ENCODE measurements around the gene CRHR2. TPM values are rescaled to one million over a fixed set of nuclear protein-coding genes. Genes with fewer than 3 reads are reported as not detected.

CRHR2 gene
- total and polyA plus RNA-seq, 4 donors, result 0.02 to 0.20 TPM; not detected in 2

DNA sequence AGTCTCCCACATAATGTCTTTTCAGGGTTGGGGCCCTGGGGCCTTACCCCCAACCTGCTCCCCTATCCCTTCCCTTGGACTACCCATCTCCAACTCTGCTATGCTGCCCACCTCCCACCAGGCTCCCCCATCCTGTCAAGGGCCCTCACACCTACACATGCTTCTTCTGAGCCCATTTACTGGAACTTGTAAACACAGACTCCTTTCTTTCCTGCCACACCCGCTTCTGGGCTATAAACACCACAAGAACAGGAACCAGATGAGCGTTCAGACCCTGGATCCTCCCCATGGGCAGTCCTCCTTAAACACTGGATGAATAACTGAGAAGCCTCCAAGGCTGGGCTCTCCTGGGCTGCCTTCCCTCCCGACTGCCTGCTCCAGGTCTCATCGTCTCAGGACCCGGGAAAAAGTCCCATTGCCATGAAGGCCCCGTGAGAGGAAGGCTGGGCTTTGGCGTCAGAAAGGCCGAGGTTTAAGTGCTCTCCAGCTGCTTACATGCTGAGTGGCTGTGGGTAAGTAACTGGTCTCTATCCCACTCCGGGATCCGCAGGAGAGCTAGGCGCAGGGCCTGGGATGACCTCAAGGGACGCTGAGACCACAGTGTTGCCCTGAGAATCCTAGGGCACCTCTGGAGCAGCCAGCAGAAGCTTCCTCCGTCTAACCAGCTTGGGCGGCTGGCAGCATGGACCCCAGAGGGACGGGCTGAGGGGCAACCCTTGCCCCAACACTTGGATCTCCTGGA lies 15.6 kb upstream of the CRHR2 start:
- DNase-seq (peak in 1 of 3 donors; percentile 44), ATAC-seq (ENCODE audit: insufficient read depth, low FRiP score) (peak; percentile 27)
- Histone ChIP-seq H3K27me3 (ENCODE audit: control insufficient read depth in 3 of 3, insufficient read depth in 3 of 3, low read length in 2 of 3) (no peaks in the 10 kb centered on the region), H3K9me3 (ENCODE audit: control insufficient read depth in 4 of 4, insufficient read depth in 3 of 4, low read length in 3 of 4) (no peaks in the 10 kb centered on the region), H3K27ac (ENCODE audit: low read depth in 1 of 2, low read length in 1 of 2) (peak overlapping the region in 1 of 2 donors; percentile 28), H3K4me1 (ENCODE audit: control insufficient read depth in 5 of 5, insufficient read depth in 5 of 5, low read length in 5 of 5) (peaks cover 0 to 17% (median 0%) of the 10 kb centered on the region in 5 donors), H3K9ac (ENCODE audit: insufficient read depth in 1 of 2, low read length in 2 of 2) (no peak overlapping the region), H3K36me3 (ENCODE audit: control insufficient read depth in 4 of 4, insufficient read depth in 4 of 4, low read length in 4 of 4) (no peaks in the 10 kb centered on the region), H3K4me3 (no peak overlapping the region)
- WGBS, 2 donors, result 61 to 64% methylated on average over 15 of the region's 15 CpGs
- TF ChIP-seq, protein P1, sequence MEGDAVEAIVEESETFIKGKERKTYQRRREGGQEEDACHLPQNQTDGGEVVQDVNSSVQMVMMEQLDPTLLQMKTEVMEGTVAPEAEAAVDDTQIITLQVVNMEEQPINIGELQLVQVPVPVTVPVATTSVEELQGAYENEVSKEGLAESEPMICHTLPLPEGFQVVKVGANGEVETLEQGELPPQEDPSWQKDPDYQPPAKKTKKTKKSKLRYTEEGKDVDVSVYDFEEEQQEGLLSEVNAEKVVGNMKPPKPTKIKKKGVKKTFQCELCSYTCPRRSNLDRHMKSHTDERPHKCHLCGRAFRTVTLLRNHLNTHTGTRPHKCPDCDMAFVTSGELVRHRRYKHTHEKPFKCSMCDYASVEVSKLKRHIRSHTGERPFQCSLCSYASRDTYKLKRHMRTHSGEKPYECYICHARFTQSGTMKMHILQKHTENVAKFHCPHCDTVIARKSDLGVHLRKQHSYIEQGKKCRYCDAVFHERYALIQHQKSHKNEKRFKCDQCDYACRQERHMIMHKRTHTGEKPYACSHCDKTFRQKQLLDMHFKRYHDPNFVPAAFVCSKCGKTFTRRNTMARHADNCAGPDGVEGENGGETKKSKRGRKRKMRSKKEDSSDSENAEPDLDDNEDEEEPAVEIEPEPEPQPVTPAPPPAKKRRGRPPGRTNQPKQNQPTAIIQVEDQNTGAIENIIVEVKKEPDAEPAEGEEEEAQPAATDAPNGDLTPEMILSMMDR (IDR thresholded peaks at IDR 0.05; ENCODE audit: control extremely low read depth, extremely low read depth), result no peak

DNA sequence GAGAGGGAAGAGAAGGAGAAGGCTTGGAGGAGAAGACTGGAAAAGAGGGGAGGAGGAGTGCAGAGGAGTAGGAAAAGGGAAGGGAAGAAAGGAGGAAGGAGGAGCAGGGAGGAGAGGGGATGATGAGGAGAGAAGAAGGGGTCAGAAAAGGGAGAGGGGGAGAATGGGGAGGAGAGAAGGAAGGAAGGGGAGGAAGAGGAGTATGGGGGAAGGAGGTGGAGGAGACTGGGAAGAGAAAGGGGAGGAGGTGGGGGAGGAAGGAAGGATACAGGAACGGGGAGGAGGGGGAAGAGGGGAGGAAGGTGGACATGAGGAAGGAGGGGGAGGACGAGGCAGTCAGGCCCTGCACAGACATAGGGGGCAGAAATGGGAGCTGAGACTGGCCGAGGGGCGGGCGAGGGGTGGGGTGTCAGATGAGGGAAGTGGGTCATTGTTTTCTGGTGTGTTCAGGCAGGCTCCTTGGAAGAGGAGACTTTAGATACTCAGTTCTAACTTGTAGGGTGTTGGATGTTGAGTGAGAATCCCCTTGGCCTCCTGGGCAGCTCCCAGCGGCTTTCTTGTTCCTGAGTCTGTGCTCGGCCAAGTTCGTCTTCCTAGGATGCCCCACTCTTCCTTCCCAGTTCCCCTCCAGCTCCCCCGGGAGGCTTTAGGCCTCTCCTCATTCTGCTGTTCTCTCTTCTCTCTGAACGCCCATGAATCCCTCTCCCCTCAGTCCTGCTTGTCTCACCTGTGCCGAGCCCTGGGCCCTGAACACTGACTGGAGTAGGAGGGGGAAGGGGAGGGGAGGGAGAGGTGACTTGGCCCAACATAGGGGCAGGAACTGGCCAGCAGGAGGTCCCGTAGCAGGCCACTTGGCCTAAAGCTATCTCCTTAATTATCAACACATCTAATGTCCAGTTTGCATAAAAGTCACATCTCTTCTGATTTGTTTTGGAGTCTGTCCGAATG lies 12.8 kb upstream of the CRHR2 start:
- H3K27me3 ChIP-seq (ENCODE audit: control insufficient read depth in 3 of 3, insufficient read depth in 3 of 3, low read length in 2 of 3), result no peaks in the 10 kb centered on the region
- DNase-seq, result no peak
- no peak for ATAC-seq (ENCODE audit: insufficient read depth, low FRiP score)
- H3K4me3 ChIP-seq, result no peak overlapping the region
- 84 to 85% methylated on average over 13 of the region's 13 CpGs for WGBS, 2 donors
- no peak overlapping the region for H3K27ac ChIP-seq (ENCODE audit: low read depth in 1 of 2, low read length in 1 of 2)
- H3K4me1 ChIP-seq (ENCODE audit: control insufficient read depth in 5 of 5, insufficient read depth in 5 of 5, low read length in 5 of 5), result peaks cover 0 to 16% (median 0%) of the 10 kb centered on the region in 5 donors
- H3K9me3 ChIP-seq (ENCODE audit: control insufficient read depth in 4 of 4, insufficient read depth in 3 of 4, low read length in 3 of 4), result no peaks in the 10 kb centered on the region
- H3K36me3 ChIP-seq (ENCODE audit: control insufficient read depth in 4 of 4, insufficient read depth in 4 of 4, low read length in 4 of 4), result no peaks in the 10 kb centered on the region
- TF ChIP-seq, protein P1 (IDR thresholded peaks at IDR 0.05; ENCODE audit: control extremely low read depth, extremely low read depth), result no peak
- H3K9ac ChIP-seq (ENCODE audit: insufficient read depth in 1 of 2, low read length in 2 of 2), result no peak overlapping the region

DNA sequence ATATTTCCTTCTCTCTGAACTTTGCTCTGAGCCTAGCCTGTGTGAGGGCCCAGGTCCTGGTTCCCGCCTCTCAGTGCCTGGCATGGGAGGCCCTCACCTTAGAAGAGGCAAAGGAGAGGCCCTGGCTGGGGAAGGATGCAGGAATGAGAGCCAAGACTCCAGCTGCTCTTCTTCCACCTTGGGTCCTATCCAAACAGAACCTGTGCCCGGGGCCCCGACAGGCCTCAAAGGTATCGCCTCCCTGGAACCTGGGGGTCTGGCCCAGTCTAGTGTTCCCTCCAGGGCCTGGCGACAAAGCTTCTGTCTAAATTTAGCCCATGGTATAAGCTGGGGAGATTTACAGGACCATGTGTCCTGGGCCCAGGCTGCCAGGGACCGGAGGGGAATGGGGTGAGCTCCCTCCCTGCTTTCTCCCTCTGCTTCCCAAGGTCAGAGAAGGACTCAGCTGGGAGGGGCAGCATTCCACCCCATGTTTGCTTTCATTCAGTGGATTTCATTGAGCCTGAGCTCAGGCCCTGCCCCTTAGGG lies 12.0 kb upstream of the CRHR2 start:
- no peak overlapping the region for H3K9ac ChIP-seq (ENCODE audit: insufficient read depth in 1 of 2, low read length in 2 of 2)
- H3K4me3 ChIP-seq, result no peak overlapping the region
- TF ChIP-seq, protein P1 (IDR thresholded peaks at IDR 0.05; ENCODE audit: control extremely low read depth, extremely low read depth), result no peak
- no peaks in the 10 kb centered on the region for H3K27me3 ChIP-seq (ENCODE audit: control insufficient read depth in 3 of 3, insufficient read depth in 3 of 3, low read length in 2 of 3)
- no peaks in the 10 kb centered on the region for H3K36me3 ChIP-seq (ENCODE audit: control insufficient read depth in 4 of 4, insufficient read depth in 4 of 4, low read length in 4 of 4)
- peaks cover 0 to 10% (median 0%) of the 10 kb centered on the region in 5 donors for H3K4me1 ChIP-seq (ENCODE audit: control insufficient read depth in 5 of 5, insufficient read depth in 5 of 5, low read length in 5 of 5)
- no peak for ATAC-seq (ENCODE audit: insufficient read depth, low FRiP score)
- peak in 1 of 3 donors; percentile 6 for DNase-seq
- WGBS, 2 donors, result 81 to 84% methylated on average over 6 of the region's 6 CpGs
- no peaks in the 10 kb centered on the region for H3K9me3 ChIP-seq (ENCODE audit: control insufficient read depth in 4 of 4, insufficient read depth in 3 of 4, low read length in 3 of 4)
- H3K27ac ChIP-seq (ENCODE audit: low read depth in 1 of 2, low read length in 1 of 2), result no peak overlapping the region

Measured in lung (tissue), 12 donors.